Amniotic stem cell (primary cell): ENCODE results near the gene ZNF723.
"Not testable (repeated sequence)": the region's sequence is repeated elsewhere in the genome, so short reads cannot be mapped to it uniquely, and the experiment has no call there.

ENCODE experiments used
- DNase-seq: peaks from one replicate; lab custom pipeline; 2025; lab: John Stamatoyannopoulos, UW

Gene ZNF723

GRCh38 chr19:22832031-22832762 is at the start of gene ZNF723:
Gene ZNF723 (plus strand): TSS chr19:22832291. CDS start chr19:22832380, 89 bp downstream.
- DNase-seq, result no peak

- DNase-seq, result no peak
Measured at GRCh38 chr19:22783651-22784410, 48.3 kb upstream of the ZNF723 start, which contains the start of gene ZNF99. Gene ZNF99 (minus strand): TSS chr19:22784151. CDS start chr19:22784016, 135 bp downstream.

GRCh38 chr19:22792863-22793262 is 39.2 kb upstream of the ZNF723 start:
- not testable (repeated sequence) for DNase-seq

DNA sequence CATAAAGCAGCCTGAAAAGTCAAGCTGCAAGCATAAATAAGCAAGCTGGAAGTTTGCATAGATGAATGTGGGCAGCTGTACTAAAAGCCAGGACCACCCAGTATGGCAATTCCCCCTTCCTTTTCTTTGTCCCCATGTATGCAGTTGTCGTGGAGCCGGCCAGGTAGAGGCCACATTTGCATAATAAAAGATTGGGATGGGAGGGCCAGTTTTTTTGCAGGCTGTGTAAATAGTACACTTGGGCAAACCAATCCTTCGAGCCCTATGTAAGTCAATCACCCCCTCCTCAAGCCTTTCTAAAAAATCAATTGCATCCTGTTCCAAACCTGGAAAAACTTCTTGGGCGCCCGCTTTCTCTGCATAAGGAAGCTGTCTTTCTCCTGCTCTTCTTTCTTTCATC is 35.1 kb upstream of the ZNF723 start:
- no peak for DNase-seq

DNA sequence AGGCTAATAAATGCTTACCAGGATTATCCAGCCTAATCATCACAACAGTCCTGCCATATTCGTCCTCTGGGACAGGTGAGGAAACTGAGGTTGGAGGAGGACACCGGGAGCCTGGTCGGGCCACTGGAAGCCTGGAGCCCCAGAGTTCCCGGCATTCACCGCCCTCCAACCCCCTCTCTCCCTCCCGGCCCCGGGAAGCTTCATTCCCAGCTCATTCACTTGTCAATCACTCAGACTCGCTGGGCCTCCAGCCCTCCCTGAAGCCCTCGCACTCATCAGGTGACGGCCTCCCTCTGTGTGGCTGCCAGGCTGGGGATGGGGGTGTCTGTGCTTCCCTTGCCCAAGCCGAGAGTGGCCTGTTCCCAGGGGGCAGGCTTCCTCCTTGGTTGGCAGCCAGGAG is 25.7 kb upstream of the ZNF723 start:
- DNase-seq, result no peak

- DNase-seq, result no peak
Measured at GRCh38 chr19:22807061-22807835, 24.8 kb upstream of the ZNF723 start.

GRCh38 chr19:22814124-22814523 is 18.0 kb upstream of the ZNF723 start:
- no peak for DNase-seq

DNA sequence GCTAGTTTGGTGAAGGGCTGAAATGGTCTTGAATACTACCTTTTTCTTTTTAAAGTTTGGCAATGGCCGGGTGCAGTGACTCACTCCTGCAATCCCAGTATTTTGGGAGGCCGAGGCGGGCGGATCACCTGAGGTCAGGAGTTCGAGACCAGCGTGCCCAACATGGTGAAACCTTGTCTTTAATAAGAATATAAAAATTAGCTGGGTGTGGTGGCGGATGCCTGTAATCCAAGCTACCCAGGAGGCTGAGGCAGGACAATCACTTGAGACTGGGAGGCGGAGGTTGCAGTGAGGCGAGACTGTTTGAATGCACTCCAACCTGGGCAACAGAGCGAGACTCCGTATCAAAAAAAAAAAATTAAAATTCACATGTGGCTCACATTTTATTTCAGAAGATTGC is 880 bp upstream of the ZNF723 start:
- no peak for DNase-seq

GRCh38 chr19:22857713-22858320 is 25.7 kb downstream of the ZNF723 start:
- not testable (repeated sequence) for DNase-seq

GRCh38 chr19:22882797-22883196 is 50.7 kb downstream of the ZNF723 start:
- DNase-seq, result no peak

GRCh38 chr19:22893855-22894270 is 61.8 kb downstream of the ZNF723 start:
- no peak for DNase-seq

- DNase-seq, result no peak
Measured at GRCh38 chr19:22901431-22902130, 69.5 kb downstream of the ZNF723 start.
